A549 (cell line): ENCODE data around the gene CD3G.

ENCODE experiments used
- CBX8 ChIP-seq: fragments of 200-600 bp; sonication (generic); IDR thresholded peaks from 2 replicates; pipeline ENCODE4 v1.6.1; 2016
- CEBPB ChIP-seq, 2 experiments: fragments of >200 bp in 1 of 2; sonication (Bioruptor Twin) in 1 of 2; formaldehyde crosslinking in 1 of 2; IDR thresholded peaks; 2 replicates each; pipeline ENCODE4 v1.6.1; 2012 to 2016
- CHD2 ChIP-seq: fragments of 150-350 bp; IDR thresholded peaks from 2 replicates; pipeline ENCODE4 v1.6.1; 2014; ENCODE audit warnings: low read length; ENCODE audit not compliant: partially characterized antibody
- CTCF ChIP-seq: fragments of >200 bp; sonication (Bioruptor Twin); formaldehyde crosslinking; IDR thresholded peaks from 3 replicates; pipeline ENCODE4 v1.5.1; 2016
- EP300 ChIP-seq, 2 experiments: fragments of >200 bp; sonication (Bioruptor Twin); formaldehyde crosslinking; IDR thresholded peaks; 2 replicates in 1 of 2; 3 replicates in 1 of 2; pipeline ENCODE4 v1.6.1; 2016 to 2017
- GATA3 ChIP-seq: IDR thresholded peaks from 2 replicates; pipeline ENCODE4 v1.6.1; 2012; ENCODE audit warnings: borderline replicate concordance
- HES2 ChIP-seq: fragments of >200 bp; sonication (Bioruptor Twin); formaldehyde crosslinking; IDR thresholded peaks from 2 replicates; pipeline ENCODE4 v1.6.1; 2016
- JUN ChIP-seq, 2 experiments: fragments of >200 bp; sonication (Bioruptor Twin); formaldehyde crosslinking; IDR thresholded peaks; 2 replicates in 1 of 2; 3 replicates in 1 of 2; pipeline ENCODE4 v1.6.1; 2016 to 2017
- MAX ChIP-seq: IDR thresholded peaks from 2 replicates; pipeline ENCODE4 v1.6.1; 2012
- MYC ChIP-seq: IDR thresholded peaks from 2 replicates; pipeline ENCODE4 v1.6.1; 2012; ENCODE audit warnings: mild to moderate bottlenecking, inconsistent platforms, low read length, improper control_type of control experiment, borderline replicate concordance
- POLR2A ChIP-seq: IDR thresholded peaks from 2 replicates; pipeline ENCODE4 v1.6.1; 2012; ENCODE audit warnings: mild to moderate bottlenecking, low read length
- RAD21 ChIP-seq, 2 experiments: fragments of >200 bp in 1 of 2; sonication (Bioruptor Twin) in 1 of 2; formaldehyde crosslinking in 1 of 2; IDR thresholded peaks in 1 of 2; conservative IDR thresholded peaks in 1 of 2; 2 replicates in 1 of 2; 3 replicates in 1 of 2; pipeline ENCODE4 v1.6.1; 2012 to 2018; ENCODE audit warnings: inconsistent platforms in 1 of 2
- SMC3 ChIP-seq: fragments of >200 bp; sonication (Bioruptor Twin); formaldehyde crosslinking; IDR thresholded peaks from 3 replicates; pipeline ENCODE4 v1.6.1; 2018; ENCODE audit warnings: inconsistent platforms
- ZSCAN20 ChIP-seq: fragments of 250-450 bp; sonication (Bioruptor Pico); IDR thresholded peaks from 2 replicates; pipeline ENCODE4 v1.8.0; 2022; ENCODE audit warnings: mild to moderate bottlenecking, moderate library complexity

GRCh38 chr11:118401880-118402590 is 57.9 kb downstream of the CD3G start:
- TF ChIP-seq POLR2A (no peak), CTCF (no peak), CHD2 (no peak), JUN (IDR thresholded peaks at IDR 0.05) (no peak), EP300 (IDR thresholded peaks at IDR 0.05) (no peak), RAD21 (conservative IDR thresholded peaks at IDR 0.05 in 1 of 2, IDR thresholded peaks at IDR 0.05 in 1 of 2) (no peak), CEBPB (IDR thresholded peaks at IDR 0.05) (no peak), MYC (no peak), GATA3 (no peak), MAX (no peak), ZSCAN20 (CRISPR knock-in tag) (no peak), HES2 (no peak), SMC3 (no peak), CBX8 (no peak)
